GM18867 (cell line): ENCODE measurements around the gene ANLN.

Experiments used
- ATAC-seq: cut with Tn5 transposase; IDR thresholded peaks from one replicate; pipeline ENCODE4 v1.9.1; 2021; ENCODE audit warnings: mild to moderate bottlenecking, moderate library complexity; ENCODE audit not compliant: unreplicated experiment

Gene ANLN

DNA sequence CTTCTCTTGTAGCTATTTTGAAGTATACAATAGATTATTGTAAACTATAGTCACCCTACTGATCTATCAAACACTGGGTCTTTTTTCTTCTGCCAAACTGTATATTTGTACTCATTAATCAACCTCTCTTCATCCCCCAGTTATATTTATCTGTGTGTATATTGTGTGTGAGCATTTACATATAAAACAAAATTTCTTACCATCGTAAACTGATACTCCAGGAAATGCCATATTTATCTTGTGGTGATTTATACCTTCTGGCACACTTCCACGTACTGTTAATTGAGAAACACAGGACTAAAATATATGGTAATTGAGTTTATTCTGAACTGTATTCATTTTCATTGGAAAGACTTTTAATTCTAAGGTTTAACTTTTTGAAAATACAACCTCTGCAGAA is 18.9 kb downstream of the ANLN start:
- ATAC-seq: no peak

DNA sequence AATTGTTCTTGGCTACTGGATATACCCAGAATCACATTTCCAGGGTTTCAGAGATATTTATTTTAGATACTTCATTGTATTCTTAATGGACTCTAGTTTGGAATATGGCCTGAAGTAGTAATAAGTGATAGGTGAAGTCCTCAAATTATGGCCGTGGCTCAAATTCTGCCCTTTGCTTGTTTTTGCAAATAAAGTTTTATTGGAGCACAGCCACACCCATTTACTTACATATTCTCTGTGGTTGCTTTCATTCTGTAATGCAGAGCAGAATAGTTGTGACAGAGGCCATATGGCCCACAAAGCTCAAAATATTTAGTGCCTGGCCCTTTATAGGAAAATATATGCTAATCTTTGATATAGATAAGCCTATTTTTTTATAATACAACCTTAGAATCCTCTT is 19.5 kb downstream of the ANLN start:
- ATAC-seq: no peak

DNA sequence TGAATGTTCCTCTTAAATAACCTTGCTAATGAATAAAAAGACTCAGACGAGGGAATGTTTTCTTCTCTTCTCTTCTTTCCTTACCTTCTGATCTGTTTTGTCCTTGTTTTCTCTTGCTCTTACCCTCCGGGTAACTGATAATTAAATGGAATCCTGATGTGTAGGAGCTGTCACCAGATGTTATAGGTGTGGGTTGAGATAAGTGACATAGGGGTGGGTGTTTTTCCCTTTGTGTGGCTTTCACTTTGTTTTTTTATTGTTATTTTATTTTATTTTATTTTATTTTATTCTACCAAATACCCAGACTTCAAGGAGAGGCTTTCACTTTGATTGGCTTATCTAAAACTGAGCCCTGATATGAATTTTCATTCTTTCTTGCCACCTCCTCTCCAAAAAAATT is 25.5 kb downstream of the ANLN start:
- no peak for ATAC-seq

DNA sequence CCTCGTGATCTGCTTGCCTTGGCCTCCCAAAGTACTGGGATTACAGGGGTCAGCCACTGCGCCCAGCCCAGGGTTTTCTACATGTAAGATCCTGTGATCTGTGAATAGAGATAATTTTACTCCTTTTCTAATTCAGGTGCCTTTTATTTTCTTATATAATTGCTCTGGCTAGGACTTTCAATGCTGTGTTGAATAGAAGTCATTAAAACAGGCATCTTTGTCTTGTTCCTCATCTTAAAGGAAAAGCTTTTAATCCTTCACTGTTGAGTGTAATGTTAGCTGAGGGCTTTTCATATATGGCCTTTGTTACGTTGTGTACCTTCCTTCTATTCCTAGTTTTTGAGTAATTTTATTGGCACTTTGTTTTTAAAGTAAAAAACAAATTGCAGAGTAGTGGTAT is 26.6 kb downstream of the ANLN start:
- ATAC-seq: no peak

DNA sequence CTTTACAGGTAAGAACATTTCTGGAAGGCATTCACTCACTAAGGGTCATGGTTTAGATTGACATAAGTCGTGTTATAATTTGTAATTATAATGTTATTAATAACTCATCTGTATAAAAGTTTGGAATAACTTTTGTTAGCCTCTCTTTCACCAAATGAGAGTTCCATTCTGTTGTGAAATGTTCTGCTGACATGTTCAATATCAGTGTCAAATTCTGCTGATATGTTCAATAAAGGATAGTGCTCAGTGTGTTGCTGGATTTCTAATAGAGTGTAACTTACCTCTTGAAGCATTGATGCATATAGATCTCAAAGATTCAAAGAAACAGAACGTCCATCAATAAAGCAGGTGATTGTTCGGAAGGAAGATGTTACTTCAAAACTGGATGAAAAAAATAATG is 30.6 kb downstream of the ANLN start:
- ATAC-seq: no peak

DNA sequence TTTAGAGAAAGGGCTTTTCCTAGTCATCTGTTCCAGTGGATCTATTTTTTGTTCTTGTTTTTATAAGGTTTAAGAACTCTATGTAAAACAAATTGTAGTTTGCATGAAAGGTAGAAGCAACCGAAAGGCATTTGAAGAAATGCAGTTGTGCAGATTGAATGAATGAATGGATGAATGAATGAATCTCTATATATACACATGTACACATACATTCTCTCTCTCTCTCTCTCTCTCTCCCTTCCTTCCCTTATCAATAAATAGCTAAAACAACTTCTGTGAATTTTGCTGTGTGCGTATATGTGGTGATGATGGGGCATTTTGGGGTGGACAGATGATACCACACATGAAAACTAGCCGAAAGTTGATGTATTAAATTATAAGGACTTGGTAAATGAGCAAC is 32.4 kb downstream of the ANLN start:
- ATAC-seq: no peak

DNA sequence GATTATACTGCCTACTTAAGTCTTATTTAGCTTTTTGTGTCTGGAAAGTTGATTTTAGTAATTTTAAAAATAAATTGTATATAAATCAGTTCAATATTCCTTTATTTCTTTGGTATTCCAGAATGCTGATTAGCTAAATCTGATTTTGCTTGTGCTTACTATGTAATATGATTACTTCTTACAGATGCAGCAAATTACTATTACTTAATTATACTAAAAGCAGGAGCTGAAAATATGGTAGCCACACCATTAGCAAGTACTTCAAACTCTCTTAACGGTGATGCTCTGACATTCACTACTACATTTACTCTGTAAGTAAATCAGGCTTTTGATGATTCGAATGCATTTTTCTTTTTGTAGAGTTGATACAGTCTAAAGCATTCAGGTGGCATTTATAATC is 34.0 kb downstream of the ANLN start:
- ATAC-seq: no peak

DNA sequence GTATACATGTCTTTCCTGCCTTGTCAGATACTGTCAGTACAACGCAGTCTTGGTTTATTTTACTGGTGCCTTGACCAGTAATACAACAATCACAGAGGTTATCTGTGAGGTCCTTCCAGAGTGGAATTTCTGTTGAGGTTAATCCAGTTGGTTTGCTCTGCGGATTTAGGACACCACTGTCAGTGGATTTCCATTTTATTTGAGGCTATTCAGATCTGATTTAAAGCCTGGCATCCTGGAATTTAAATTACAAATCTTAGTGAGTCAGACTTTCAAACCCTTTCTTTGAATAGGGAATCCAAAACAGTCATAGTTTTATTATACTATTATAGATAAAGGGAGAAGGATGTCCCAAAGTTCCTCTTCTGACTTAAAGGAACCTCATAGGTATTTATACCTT is 40.5 kb downstream of the ANLN start:
- ATAC-seq: no peak

DNA sequence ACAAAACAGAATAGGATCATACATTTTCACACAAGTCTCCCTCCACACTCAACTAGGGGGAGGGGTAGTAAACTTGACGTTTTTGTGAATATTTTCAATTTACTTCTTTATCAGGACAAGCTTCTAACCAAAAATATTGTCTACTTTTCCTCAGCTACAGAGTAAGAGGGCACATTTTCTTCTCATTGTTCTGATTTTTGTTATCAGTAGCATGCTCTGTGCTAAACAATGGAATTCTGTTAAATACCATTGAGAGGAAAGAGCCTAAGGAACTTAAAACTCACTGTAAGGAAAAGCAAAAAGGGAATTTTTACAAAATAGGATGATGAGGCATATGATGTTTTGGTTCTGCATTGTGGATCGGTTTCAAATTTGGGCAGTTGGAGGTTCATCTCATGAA is 41.2 kb downstream of the ANLN start:
- no peak for ATAC-seq

DNA sequence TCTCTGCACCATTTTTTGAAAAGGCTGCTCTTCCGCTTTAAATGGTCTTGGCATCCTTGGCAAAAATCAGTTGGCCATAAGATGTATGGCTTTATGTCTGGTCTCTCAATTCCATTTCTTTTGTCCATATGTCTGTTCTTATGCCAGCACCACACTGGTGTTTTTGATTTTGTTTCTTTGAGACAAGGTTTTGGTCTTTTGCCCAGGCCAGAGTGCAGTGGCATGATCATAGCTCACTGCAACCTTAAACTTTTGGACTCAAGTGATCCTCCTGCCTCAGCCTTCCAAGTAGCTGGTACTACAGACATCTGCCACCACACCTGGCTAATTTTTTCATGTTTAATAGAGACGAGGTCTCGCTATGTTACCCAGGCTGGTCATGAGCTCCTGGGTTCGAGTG is 48.5 kb downstream of the ANLN start:
- ATAC-seq: no peak

DNA sequence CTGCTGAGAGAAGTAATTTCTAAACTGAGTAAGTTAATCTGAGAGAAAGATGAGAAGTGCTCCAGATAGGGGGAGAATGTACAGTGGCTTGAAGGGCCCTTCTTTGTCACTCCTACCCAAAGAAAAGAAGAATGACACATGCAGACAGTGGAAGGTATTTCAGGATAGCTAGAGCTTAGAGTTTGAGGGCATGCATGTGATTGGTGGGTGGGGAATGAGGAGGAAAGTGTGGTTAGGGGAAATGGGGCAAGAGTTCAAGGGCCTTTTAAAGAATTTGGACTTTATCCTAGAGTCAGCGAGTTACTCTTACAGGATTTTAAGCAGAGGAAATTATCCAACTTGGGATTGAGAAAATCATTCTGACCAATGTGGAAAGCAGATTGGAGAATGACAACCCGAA is 50.0 kb downstream of the ANLN start:
- no peak for ATAC-seq

DNA sequence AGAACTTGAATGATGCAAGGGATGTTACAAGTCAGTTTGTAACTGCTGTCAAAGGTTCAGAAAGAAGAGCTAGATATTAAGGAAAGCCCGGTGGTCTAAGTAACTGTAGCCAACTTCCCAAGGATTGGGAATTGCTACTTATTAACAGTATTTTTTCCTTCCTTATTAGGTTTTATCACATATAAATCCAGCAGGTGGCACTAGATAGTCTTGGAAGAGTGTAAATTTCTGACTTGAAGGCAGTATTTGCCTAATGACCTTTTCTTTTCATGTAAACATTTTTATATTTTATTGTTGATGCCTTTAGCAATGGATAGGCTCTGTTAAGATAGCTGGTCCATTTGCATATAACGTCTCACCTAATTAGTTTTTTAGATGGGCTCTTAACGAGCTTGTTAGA is 51.2 kb downstream of the ANLN start:
- ATAC-seq: no peak

DNA sequence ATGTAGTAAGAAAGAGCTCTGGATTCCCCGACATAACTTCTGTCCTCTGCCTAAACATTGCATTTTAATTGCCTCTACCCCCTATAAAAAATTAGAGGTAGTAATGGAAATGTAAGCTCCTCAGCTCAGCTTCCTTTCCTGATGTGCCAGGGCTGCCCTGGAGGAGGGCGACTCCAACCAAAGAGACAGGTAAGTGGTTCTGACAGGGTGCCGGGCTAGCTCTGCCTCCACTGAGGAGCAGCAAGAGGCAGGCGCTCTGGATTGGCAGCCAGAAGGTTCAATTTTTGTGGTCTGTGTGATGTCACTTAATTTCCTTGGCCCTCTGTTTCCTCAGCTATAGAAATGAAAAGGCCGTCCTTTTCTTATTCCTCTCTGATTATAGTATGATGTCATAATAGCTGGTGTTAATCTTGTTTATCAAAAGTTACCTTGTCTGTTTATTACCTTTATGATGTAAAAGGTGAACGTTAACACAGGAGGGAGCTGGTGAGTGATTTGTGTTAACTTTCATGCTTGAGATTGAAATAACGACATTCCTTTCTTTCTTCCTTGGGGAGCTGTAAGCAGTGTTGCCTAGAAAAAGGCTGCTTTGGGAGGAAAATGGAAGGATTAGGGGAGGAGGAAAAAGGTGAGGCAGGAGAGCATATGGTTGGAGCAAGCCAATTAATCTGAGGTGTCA is 51.8 kb downstream of the ANLN start:
- ATAC-seq: no peak

DNA sequence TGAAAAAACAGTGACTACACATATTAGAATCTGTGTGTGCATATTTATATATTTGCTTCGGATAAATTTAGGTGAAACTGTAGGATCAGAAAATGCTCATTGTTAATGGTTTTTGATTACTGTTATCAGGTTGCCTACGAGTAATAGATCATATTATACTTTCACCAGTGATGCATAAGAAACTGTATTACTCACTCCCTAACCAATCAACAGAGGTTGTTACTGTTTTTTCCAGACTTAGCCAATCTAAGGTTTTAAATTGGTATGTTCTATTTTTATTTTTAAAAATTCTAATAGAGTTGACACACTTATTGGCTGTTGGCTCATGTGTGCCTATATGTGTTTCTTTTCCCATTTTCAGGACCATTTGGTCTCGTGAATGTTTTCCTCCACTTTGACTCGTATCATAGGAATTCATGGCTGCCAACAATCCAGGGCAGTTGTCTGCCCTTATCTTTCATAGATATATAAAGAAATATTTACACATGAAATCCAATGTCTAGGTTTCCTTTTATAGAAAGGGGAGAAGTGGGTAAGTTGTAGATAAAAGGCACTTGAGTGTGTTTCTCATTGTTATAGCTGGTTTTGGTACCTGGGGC is 59.2 kb downstream of the ANLN start:
- ATAC-seq: no peak

DNA sequence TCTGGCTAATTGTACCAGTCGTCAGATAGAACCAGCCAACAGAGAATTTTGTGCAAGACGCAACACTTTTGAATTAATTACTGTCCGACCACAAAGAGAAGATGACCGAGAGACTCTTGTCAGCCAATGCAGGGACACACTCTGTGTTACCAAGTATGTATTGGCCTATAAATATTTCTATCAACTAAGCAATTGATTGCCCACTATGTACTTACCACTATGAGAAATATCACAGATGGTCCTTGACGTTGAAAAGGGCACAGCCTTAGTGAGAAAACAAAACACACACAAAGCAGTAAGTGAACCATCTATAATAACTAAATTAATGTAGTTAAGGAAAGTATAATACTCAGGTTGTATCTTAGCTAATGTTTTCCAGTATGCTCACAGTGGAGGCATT is 60.0 kb downstream of the ANLN start:
- ATAC-seq: no peak

DNA sequence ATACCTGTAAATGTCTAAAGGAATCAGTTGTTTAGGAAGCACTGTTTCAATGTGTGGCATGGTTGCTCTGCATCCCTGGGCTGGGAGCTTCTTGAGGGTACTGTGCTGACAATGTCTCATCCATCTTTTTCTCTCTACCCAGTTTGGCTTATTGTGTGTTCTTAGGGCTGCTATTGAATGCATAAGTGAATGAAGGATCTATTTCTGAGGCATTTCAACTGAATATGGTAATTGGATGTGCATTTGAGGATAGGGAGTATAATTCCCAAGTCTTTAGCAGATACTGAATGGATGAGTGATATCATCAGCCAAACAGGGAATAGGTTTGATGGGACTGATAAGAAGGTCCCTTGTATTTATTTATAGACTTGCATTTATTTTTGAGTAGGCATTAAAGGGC is 64.1 kb downstream of the ANLN start:
- no peak for ATAC-seq

DNA sequence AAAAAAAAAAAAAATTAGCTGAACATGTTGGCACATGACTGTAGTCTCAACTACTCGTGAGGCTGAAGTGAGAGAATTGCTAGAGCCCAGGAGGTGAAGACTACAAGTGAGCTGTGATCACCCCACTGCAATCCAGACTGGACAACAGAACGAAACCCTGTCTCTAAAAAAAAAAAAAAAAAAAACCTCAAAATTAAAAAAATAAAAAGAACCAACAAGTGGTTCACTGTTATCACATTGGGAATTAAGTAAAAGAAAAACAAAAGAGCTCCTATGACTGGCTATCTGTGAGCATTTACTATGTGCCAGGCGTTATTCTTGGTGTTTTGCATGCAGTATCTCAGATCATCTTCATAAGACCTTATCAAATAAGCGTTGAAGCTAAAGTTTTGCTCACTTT is 66.0 kb downstream of the ANLN start:
- ATAC-seq: no peak

DNA sequence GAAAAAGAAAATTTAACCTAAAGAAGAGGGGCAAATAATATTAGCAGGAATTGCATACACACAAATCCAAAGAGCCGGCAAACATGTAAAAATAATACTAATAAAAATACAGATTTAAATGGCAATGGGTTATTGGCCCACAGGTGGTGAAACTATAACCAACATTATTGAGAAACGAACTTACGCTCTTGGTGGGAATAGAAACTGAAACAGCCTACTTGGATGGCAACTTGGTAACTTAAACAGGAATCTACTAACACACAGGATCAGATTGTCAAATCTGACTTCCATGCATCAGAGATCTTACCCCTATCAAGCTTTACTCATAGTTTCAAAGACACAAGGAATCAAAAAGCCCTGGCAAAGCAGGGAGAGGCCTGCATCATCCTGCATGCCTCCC is 66.5 kb downstream of the ANLN start:
- ATAC-seq: no peak

DNA sequence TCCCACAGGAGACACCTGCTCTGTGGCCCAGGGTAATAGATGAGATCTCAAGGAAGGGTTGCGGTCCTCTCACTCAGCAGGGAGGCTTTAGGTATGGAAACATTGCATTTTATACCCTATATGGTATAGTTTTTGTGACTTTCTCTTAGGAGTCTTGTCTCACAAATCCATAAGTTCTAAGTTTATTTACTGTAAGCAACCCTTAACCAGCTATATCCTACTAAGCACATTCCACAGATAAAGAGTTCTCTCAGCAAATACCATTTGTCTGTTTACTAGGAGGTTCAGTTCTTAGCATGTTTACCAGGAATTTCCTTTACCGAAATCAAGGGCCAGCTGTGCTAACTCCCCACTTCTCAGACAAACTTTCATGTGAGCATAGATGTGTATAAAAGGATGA is 66.9 kb downstream of the ANLN start:
- ATAC-seq: no peak

DNA sequence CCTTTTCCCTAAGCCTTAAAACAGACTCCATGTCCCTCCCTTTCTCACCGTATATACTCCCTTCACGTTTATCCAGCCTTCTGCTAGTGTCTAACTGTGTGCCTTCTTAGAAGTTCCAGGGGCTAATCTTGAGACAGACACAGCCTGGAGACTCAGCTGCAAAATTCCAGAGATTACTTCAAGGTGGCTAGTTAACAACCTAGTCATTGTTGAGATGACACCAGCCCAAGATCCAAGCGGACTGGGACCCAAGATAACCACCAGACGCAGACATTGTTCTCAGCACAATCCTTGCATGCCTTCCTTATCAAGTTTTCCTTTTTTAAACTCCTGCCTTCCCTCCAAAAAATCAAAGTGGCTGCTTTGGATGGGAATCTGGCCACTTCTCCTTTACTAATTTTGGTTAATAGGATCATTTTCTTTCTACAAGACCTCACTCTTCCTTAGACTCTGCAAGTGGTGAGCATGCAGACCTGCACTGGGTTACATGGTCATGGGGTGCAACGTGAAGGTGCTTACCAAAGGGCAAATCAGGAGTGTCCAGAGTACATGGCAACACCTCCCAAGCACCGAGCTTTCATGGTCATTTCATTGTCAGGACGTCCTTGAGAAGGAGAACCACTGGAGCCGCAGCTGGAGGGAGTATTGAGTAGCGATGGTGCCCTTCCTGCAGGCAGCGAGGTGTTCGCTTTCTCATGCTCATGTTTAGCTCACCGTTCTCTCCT is 69.7 kb downstream of the ANLN start:
- no peak for ATAC-seq

DNA sequence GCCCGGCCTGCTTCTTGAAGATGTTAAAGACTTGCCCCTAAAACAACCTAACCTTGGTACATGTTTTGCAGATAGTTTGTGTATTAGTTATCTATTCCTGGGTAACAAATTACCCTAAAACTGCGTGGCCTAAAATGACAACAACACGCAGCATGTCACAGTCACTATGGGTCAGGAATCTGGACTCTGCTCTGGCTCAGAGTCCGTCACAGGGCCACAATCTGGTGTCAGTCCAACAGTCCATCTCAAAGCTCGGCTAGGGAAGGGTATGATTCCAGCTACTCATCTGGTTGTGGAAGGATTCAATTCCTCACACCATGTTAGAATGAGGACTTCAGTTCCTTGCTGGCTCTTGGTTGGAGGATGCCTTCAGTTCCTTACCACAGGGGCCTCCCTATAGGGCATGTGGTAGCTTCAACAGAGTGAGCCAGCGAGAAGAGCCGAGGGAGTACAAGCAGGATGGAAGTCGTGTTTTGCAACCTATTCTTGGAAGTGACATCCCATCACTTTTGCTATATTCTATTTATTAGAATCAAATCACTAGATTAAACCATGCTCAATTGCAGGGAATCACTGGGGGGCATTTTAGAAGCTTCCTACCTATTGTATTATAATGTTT is 71.3 kb downstream of the ANLN start:
- no peak for ATAC-seq

DNA sequence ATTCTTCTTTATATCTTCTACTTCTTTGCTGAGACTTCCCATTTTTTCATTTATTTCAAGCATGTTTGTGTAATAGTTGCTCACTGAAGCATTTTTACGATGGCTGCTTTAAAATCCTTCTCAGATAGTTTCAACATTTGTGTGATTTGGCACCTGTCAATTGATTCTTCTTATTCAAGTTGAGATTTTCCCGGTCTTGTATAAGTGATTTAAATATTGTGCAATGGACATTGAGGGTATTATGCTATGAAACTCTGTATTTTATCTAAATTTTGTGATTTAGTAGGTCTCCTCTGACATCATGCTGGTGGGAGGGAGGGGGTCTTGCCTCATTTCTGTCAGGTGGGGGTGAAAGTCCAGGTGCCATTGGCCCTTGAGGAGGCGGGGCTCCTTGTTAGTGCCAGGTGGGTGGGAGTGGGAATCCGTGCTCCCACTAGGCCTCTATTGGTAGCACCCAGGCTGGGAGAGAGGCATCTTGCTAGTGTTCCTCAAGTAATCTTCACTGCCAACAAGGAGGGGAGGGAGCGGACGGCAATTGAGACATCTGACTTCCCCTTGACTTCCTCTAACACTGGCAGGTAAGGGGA is 73.0 kb downstream of the ANLN start:
- ATAC-seq: no peak
